HUES6 (cell line): ENCODE results near the gene PPY.
"Not testable (repeated sequence)": the region's sequence is repeated elsewhere in the genome, so short reads cannot be mapped to it uniquely, and the experiment has no call there.

ENCODE experiments used
- H3K27ac ChIP-seq: 2 replicates; pipeline ENCODE4 v1.7.0; 2013; ENCODE audit warnings: low read depth, mild to moderate bottlenecking, low read length, inconsistent platforms
- H3K27me3 ChIP-seq: 2 replicates; pipeline ENCODE4 v1.6.1; 2013; ENCODE audit warnings: low read length; ENCODE audit not compliant: control insufficient read depth, insufficient read depth
- H3K36me3 ChIP-seq: 2 replicates; pipeline ENCODE4 v1.6.1; 2013; ENCODE audit warnings: low read length; ENCODE audit not compliant: control insufficient read depth, insufficient read depth
- H3K4me1 ChIP-seq: 2 replicates; pipeline ENCODE4 v1.6.1; 2013; ENCODE audit warnings: low read length; ENCODE audit not compliant: control insufficient read depth, insufficient read depth
- H3K4me3 ChIP-seq: 2 replicates; pipeline ENCODE4 v1.5.1; 2013; ENCODE audit warnings: low read depth, low read length
- H3K9ac ChIP-seq: one replicate; pipeline ENCODE4 v1.6.1; 2013; ENCODE audit warnings: mild to moderate bottlenecking, low read length
- H3K9me3 ChIP-seq: 2 replicates; pipeline ENCODE4 v1.6.1; 2013; ENCODE audit warnings: low read depth, low read length; ENCODE audit not compliant: control insufficient read depth, insufficient read depth

The PPY gene

DNA sequence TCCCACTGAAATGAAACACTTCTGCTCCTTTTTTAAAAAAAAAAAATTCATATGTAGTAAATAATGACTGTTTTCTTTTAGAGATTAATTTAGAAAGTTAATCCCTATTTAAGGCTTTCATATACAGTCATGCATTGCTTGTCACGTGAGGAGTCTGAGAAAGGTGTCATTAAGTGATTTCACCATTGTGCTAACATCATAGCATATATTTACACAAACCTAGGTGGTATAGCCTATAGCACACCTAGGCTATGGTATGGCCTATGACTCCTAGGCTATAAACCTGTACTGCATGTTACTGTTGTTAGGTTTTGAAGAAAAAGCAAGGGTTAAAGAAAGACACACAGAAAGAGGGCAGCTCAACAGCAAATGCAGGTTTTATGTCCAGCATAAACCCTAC, 13.7 kb downstream of the PPY start:
- H3K4me3 ChIP-seq = no peak overlapping the region
- no peaks in the 10 kb centered on the region for H3K9me3 ChIP-seq
- H3K27ac ChIP-seq = no peak overlapping the region
- H3K27me3 ChIP-seq = peaks cover 36% of the 10 kb centered on the region
- no peaks in the 10 kb centered on the region for H3K36me3 ChIP-seq
- peaks cover 7% of the 10 kb centered on the region for H3K4me1 ChIP-seq
- no peak overlapping the region for H3K9ac ChIP-seq

- Histone ChIP-seq H3K27me3 (peaks cover 42% of the 10 kb centered on the region), H3K4me3 (peak overlapping the region; percentile 50; the same call in 1 of the 2 replicates)
- H3K27ac ChIP-seq, H3K4me1 ChIP-seq, H3K9ac ChIP-seq, H3K9me3 ChIP-seq, H3K36me3 ChIP-seq: not testable (repeated sequence)
Measured at GRCh38 chr17:43927929-43928328, 14.3 kb downstream of the PPY start.

GRCh38 chr17:43927060-43927864, 15.0 kb downstream of the PPY start:
- H3K4me1 ChIP-seq = peaks cover 7% of the 10 kb centered on the region
- H3K27me3 ChIP-seq = peaks cover 44% of the 10 kb centered on the region
- peak overlapping the region; percentile 50 for H3K4me3 ChIP-seq
- no peaks in the 10 kb centered on the region for H3K36me3 ChIP-seq
- H3K9ac ChIP-seq = no peak overlapping the region
- no peaks in the 10 kb centered on the region for H3K9me3 ChIP-seq
- no peak overlapping the region for H3K27ac ChIP-seq

DNA sequence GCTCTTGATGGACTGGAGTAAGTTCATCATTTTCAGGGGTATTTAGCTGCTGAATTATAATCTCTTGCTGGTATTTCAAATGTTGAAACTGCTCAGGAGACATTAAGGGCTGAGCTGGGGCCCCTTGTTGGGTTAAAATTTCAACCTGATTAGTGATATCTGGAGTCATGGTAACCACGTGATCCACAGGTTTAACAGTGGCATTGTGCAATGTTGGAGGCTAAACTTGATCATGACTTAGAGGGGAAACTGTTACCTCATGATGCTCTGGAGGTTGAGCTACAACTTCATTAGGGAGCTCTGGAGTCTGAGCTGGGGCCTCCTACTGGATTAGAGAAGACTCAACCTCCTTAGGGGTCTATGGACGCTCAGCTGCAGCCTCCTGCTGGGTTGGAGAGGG, 17.7 kb downstream of the PPY start:
- no peaks in the 10 kb centered on the region for H3K9me3 ChIP-seq
- no peak overlapping the region for H3K27ac ChIP-seq
- peaks cover 44% of the 10 kb centered on the region for H3K27me3 ChIP-seq
- H3K4me3 ChIP-seq = no peak overlapping the region
- H3K9ac ChIP-seq = no peak overlapping the region
- H3K4me1 ChIP-seq = peaks cover 7% of the 10 kb centered on the region
- H3K36me3 ChIP-seq = no peaks in the 10 kb centered on the region

DNA sequence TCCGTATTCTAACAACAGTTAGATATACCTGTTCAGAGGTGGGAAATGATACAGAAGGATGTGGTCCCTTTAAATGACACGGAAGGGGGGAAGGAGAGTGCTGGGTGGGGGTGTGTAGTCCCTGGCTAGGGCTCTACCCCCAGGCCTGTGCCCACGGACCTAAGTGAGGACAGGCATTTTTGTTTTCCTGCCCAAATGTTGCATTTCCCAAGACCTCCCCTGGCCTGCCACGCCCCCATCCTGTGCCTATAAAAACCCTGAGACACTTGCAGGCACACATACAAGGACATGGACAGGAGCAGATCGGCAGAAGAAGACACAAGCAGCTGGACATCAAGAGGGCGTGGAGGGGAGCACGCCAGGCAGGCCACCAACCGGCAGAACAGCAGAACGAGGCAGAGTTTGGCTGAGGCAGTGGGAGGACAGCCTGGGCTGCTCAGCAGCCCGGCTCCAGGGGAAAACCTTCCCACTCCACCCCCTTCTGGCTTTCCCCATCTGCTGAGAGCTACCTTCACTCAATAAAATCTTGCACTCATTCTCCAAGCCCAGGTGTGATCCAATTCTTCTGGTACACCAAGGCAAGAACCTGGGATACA, 21.7 kb downstream of the PPY start:
- Histone ChIP-seq H3K4me3 (no peak overlapping the region), H3K4me1 (peaks cover 12% of the 10 kb centered on the region; the same call in 1 of the 2 replicates), H3K27ac (no peak overlapping the region), H3K27me3 (peaks cover 26% of the 10 kb centered on the region; the same call in 1 of the 2 replicates), H3K36me3 (no peaks in the 10 kb centered on the region), H3K9me3 (no peaks in the 10 kb centered on the region), H3K9ac (no peak overlapping the region)

- H3K9ac ChIP-seq = no peak overlapping the region
- H3K9me3 ChIP-seq = no peaks in the 10 kb centered on the region
- H3K36me3 ChIP-seq = no peaks in the 10 kb centered on the region
- H3K27ac ChIP-seq = no peak overlapping the region
- H3K4me3 ChIP-seq = no peak overlapping the region; the same call in 1 of the 2 replicates
- peaks cover 12% of the 10 kb centered on the region; the same call in 1 of the 2 replicates for H3K4me1 ChIP-seq
- H3K27me3 ChIP-seq = peaks cover 14% of the 10 kb centered on the region; the same call in 1 of the 2 replicates
Measured at GRCh38 chr17:43918026-43918389, 24.3 kb downstream of the PPY start.

- H3K36me3 ChIP-seq = no peaks in the 10 kb centered on the region
- H3K4me3 ChIP-seq = peak overlapping the region; percentile 49; the same call in 1 of the 2 replicates
- H3K27ac ChIP-seq = no peak overlapping the region
- H3K27me3 ChIP-seq = peaks cover 12% of the 10 kb centered on the region; the same call in 1 of the 2 replicates
- no peaks in the 10 kb centered on the region for H3K9me3 ChIP-seq
- peaks cover 12% of the 10 kb centered on the region; the same call in 1 of the 2 replicates for H3K4me1 ChIP-seq
- H3K9ac ChIP-seq = no peak overlapping the region
Measured at GRCh38 chr17:43917348-43918025, 24.8 kb downstream of the PPY start.

GRCh38 chr17:43917016-43917347, 25.3 kb downstream of the PPY start:
- H3K36me3 ChIP-seq = no peaks in the 10 kb centered on the region
- no peak overlapping the region for H3K9ac ChIP-seq
- H3K27ac ChIP-seq = no peak overlapping the region
- peaks cover 12% of the 10 kb centered on the region; the same call in 1 of the 2 replicates for H3K27me3 ChIP-seq
- H3K4me1 ChIP-seq = peaks cover 12% of the 10 kb centered on the region; the same call in 1 of the 2 replicates
- peak overlapping the region; percentile 49; the same call in 1 of the 2 replicates for H3K4me3 ChIP-seq
- no peaks in the 10 kb centered on the region for H3K9me3 ChIP-seq

DNA sequence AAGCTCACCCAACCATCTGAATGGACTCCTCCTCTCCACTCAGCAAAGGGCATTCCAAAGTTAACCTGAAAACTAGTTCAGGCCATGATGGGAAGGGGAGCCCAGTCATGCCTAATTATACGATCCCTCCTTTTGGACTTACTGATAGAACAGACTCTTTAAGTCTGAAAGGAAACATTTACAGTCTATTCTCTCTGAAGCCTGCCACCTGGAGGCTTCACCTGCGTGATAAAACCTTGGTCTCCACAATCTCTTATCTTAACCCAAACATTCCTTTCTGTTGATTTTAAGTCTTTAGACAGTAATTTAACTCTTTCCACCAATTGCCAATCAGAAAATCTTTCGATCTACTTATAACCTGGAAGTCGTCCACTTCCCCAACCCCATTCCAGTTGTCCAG, 25.9 kb downstream of the PPY start:
- H3K4me1 ChIP-seq = peaks cover 12% of the 10 kb centered on the region; the same call in 1 of the 2 replicates
- no peaks in the 10 kb centered on the region for H3K36me3 ChIP-seq
- H3K27me3 ChIP-seq = peaks cover 18% of the 10 kb centered on the region; the same call in 1 of the 2 replicates
- no peak overlapping the region for H3K9ac ChIP-seq
- H3K27ac ChIP-seq = no peak overlapping the region
- H3K4me3 ChIP-seq = no peak overlapping the region
- no peaks in the 10 kb centered on the region for H3K9me3 ChIP-seq

DNA sequence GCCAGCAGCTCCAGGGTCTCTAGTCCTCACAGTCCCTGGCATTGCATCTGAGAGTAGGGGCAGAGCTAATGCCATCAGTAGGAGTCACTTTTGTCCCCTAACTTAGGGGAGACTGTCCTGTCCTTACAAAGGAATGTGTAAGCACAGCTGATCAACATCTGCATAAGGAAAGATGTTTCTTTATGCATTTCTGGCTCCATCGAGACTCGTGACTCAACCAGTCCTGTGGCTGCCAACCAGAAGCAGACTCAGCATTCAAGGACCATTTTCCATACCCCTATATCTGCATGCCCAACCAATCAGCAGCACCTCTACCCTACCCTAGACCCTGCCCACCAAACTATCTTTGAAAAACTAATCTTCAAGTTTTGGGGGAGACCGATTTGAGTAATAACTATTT, 26.7 kb downstream of the PPY start:
- peaks cover 18% of the 10 kb centered on the region; the same call in 1 of the 2 replicates for H3K27me3 ChIP-seq

GRCh38 chr17:43914451-43914850, 27.8 kb downstream of the PPY start:
- peaks cover 12% of the 10 kb centered on the region; the same call in 1 of the 2 replicates for H3K4me1 ChIP-seq
- no peaks in the 10 kb centered on the region for H3K9me3 ChIP-seq
- H3K27me3 ChIP-seq = peaks cover 23% of the 10 kb centered on the region
- no peak overlapping the region for H3K9ac ChIP-seq
- no peak overlapping the region for H3K4me3 ChIP-seq
- no peak overlapping the region for H3K27ac ChIP-seq
- no peaks in the 10 kb centered on the region for H3K36me3 ChIP-seq

More for the DNA sequence above, 26.7 kb downstream of the PPY start:
- H3K9me3 ChIP-seq = no peaks in the 10 kb centered on the region
- H3K27ac ChIP-seq = no peak overlapping the region
- H3K4me1 ChIP-seq = peaks cover 12% of the 10 kb centered on the region; the same call in 1 of the 2 replicates
- H3K9ac ChIP-seq = no peak overlapping the region
- H3K4me3 ChIP-seq = no peak overlapping the region
- no peaks in the 10 kb centered on the region for H3K36me3 ChIP-seq
